ENCODE results near the gene NABP2. TPM values are rescaled to one million over a fixed set of nuclear protein-coding genes. Genes with fewer than 3 reads are reported as not detected.
"Not testable (repeated sequence)": the region's sequence is repeated elsewhere in the genome, so short reads cannot be mapped to it uniquely, and the experiment has no call there.

The NABP2 gene
- total RNA-seq, 2 donors from 2014 or later: 11.9 to 16.3 TPM

GRCh38 chr12:56258068-56258819, 34.1 kb downstream of the NABP2 start, which contains the start of gene ANKRD52:
ANKRD52 (minus strand) TSS chr12:56258384; CDS start chr12:56258269, 115 bp downstream.
- intact Hi-C loops (cut with DNase I): no loop called here
- TF ChIP-seq CTCF (IDR thresholded peaks at IDR 0.05) (peak; percentile 30 to 95 (median 86)), POLR2A (IDR thresholded peaks at IDR 0.05) (peak in 2 of 3 donors; percentile 42 to 45)
- Histone ChIP-seq H3K27ac (peak within 1 kb of the TSS; percentile 76 to 89 (median 86)), H3K9me3 (no peaks in the 10 kb centered on the region), H3K27me3 (no peaks in the 10 kb centered on the region), H3K4me3 (peak within 1 kb of the TSS; percentile 59 to 82), H3K4me1 (peaks cover 27% of the 10 kb centered on the region), H3K36me3 (replicated peaks in 1 of 2; ENCODE audit: insufficient read depth in 1 of 2, low read depth in 2 of 2) (peaks cover 0 to 11% of the 10 kb centered on the region in 2 donors)
- peak; percentile 73 to 83 (median 75) for DNase-seq
- ATAC-seq: peak; percentile 96
- WGBS, 2 donors: 0% methylated on average over 2 to 72 of the region's 78 CpGs

- Histone ChIP-seq H3K9me3 (no peaks in the 10 kb centered on the region), H3K36me3 (replicated peaks in 1 of 2; ENCODE audit: insufficient read depth in 1 of 2, low read depth in 2 of 2) (peaks cover 0 to 9% of the 10 kb centered on the region in 2 donors), H3K4me1 (peaks cover 27% of the 10 kb centered on the region), H3K4me3 (peak overlapping the region; percentile 21 to 42), H3K27ac (peak overlapping the region; percentile 76 to 89 (median 86)), H3K27me3 (no peaks in the 10 kb centered on the region)
- DNase-seq (no peak), ATAC-seq (no peak)
- TF ChIP-seq CTCF (IDR thresholded peaks at IDR 0.05): no peak
- no peak for TF ChIP-seq POLR2A (IDR thresholded peaks at IDR 0.05)
- intact Hi-C loops (cut with DNase I): no loop called here
- WGBS, 2 donors: 10% methylated on average over 8 to 9 of the region's 9 CpGs
These were observed 34.7 kb downstream of the NABP2 start for GRCh38 chr12:56258820-56259183.

DNA sequence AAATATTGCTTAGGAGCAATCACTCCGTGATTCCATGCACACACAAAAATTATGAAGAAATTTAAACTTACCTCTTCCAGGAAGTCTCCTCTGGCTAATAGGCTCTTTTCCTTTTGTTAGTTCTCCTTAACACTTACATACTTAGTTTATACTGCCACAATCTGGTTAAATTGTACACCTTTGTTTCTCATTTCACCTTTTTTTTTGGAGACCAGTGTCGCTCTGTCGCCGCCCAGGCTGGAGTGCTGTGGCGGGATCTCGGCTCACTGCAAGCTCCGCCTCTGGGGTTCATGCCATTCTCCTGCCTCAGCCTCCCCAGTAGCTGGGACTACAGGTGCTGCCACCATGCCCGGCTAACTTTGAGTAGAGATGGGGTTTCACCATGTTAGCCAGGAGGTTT, 36.2 kb downstream of the NABP2 start:
- 91 to 93% methylated on average over 8 of the region's 8 CpGs for WGBS, 2 donors
- no peak for TF ChIP-seq POLR2A (IDR thresholded peaks at IDR 0.05)

DNA sequence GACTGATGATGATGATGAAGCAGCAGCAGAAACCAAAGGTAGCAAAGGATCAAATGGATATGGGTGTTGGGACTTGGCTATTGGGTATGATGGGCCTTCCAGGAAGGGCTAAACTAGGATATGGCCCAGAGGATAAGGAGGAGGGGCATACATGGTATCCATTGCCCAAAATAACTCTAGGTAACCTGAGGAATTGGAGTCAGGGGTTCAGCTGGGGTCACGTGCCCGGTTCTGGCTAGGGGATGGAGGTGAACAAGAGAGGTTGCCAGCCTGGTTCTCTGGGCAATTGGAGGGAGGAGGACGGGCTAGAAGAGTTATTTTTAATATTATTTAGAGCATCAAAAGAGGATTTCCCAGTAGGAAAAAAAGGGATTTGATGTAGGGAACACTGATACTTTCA, 36.8 kb downstream of the NABP2 start:
- no peaks in the 10 kb centered on the region for H3K27me3 ChIP-seq
- H3K27ac ChIP-seq: no peak overlapping the region
- peaks cover 22% of the 10 kb centered on the region for H3K4me1 ChIP-seq
- no peaks in the 10 kb centered on the region for H3K9me3 ChIP-seq
- intact Hi-C loops (cut with DNase I): no loop called here
- WGBS, 2 donors: 80 to 85% methylated on average over 3 of the region's 3 CpGs
- TF ChIP-seq CTCF (IDR thresholded peaks at IDR 0.05): no peak
- TF ChIP-seq POLR2A (IDR thresholded peaks at IDR 0.05): no peak
- ATAC-seq (no peak), DNase-seq (no peak)
- no peaks in the 10 kb centered on the region for H3K36me3 ChIP-seq (replicated peaks in 1 of 2; ENCODE audit: insufficient read depth in 1 of 2, low read depth in 2 of 2)
- no peak overlapping the region for H3K4me3 ChIP-seq

More for the DNA sequence above, 36.2 kb downstream of the NABP2 start:
- no peaks in the 10 kb centered on the region for H3K36me3 ChIP-seq (replicated peaks in 1 of 2; ENCODE audit: insufficient read depth in 1 of 2, low read depth in 2 of 2)
- no peak overlapping the region for H3K27ac ChIP-seq
- DNase-seq (no peak), ATAC-seq (no peak)
- no peak overlapping the region for H3K4me3 ChIP-seq
- H3K9me3 ChIP-seq: no peaks in the 10 kb centered on the region
- intact Hi-C loops (cut with DNase I): no loop called here
- peaks cover 27% of the 10 kb centered on the region for H3K4me1 ChIP-seq
- no peaks in the 10 kb centered on the region for H3K27me3 ChIP-seq

DNA sequence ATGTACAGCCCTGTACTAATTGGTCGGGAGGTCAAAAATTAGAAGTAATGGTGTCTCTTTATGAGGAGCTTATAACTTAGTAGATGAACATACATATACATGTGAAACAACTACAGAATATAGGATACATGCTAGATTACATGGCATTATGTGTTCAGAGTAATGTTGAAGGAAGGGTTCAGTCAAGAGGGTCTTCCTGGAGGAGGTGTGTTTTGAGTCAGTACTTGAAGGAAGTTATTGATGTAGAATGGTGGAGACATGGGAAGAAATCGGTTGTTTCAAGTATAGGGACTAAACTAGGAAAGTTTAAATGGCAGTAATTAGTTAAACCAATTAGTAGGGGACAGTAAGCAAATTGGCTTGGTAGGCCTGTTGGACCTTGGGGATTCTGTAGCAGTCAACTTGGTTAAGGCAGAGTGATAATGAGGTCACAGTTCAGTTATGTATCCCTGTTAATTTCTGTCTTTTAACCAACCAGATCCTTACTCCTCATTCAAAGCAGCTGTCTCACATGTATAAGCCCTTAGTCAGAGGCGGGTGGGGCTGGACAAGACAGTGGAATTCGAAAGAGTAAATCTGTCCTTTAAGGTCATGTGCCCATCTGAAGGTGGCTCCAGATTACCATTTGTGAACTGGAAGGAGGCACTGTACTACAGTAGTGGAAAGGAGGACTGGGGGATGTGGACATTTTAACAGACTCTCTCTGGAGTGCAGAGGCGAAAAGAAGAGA, 37.5 kb downstream of the NABP2 start:
- intact Hi-C loops (cut with DNase I): no loop called here
- no peaks in the 10 kb centered on the region for H3K27me3 ChIP-seq
- DNase-seq (no peak), ATAC-seq (no peak)
- no peaks in the 10 kb centered on the region for H3K9me3 ChIP-seq
- TF ChIP-seq CTCF (IDR thresholded peaks at IDR 0.05) (no peak), POLR2A (IDR thresholded peaks at IDR 0.05) (no peak)
- no peak overlapping the region for H3K4me3 ChIP-seq
- no peaks in the 10 kb centered on the region for H3K36me3 ChIP-seq (replicated peaks in 1 of 2; ENCODE audit: insufficient read depth in 1 of 2, low read depth in 2 of 2)
- WGBS, 2 donors: 82 to 83% methylated on average over 5 of the region's 5 CpGs
- peaks cover 19% of the 10 kb centered on the region for H3K4me1 ChIP-seq
- no peak overlapping the region for H3K27ac ChIP-seq

GRCh38 chr12:56262955-56263354, 38.8 kb downstream of the NABP2 start:
- H3K9me3 ChIP-seq; intact Hi-C loops (cut with DNase I): not testable (repeated sequence)

DNA sequence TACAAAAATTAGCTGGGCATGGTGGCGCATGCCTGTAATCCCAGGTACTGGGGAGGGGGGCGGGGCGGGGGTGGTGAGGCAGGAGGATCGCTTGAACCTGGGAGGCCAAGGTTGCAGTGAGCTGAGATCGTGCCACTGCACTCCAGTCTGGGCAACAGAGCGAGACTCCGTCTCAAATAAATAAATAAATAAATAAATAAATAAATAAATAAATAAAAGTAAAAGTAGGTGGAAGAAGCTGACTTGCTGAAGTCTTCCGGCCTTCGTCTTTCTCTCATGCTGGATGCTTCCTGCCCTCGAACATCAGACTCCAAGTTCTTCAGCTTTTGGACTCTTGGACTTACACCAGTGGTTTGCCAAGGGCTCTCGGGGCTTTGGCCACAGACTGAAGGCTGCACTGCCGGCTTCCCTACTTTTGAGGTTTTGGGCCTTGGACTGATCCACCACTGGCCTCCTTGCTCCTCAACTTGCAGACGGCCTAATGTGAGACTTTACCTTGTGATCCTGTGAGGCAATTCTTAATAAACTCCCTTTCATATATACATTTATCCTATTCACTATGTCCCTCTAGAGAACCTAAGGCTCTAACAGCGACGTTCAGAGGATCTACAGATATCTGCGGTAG, 42.0 kb downstream of the NABP2 start:
- 46 to 47% methylated on average over 16 of the region's 16 CpGs for WGBS, 2 donors
- H3K27me3 ChIP-seq; H3K36me3 ChIP-seq (replicated peaks in 1 of 2; ENCODE audit: insufficient read depth in 1 of 2, low read depth in 2 of 2); DNase-seq; intact Hi-C loops (cut with DNase I); H3K9me3 ChIP-seq; ATAC-seq: not testable (repeated sequence)
- Histone ChIP-seq H3K4me3 (peak overlapping the region; percentile 30 to 36), H3K4me1 (peaks cover 15% of the 10 kb centered on the region), H3K27ac (peak overlapping the region; percentile 92 to 100 (median 98))

More at GRCh38 chr12:56262955-56263354, 38.8 kb downstream of the NABP2 start:
- not testable (repeated sequence) for ATAC-seq; DNase-seq; H3K36me3 ChIP-seq (replicated peaks in 1 of 2; ENCODE audit: insufficient read depth in 1 of 2, low read depth in 2 of 2); H3K27me3 ChIP-seq; H3K27ac ChIP-seq; H3K4me3 ChIP-seq
- peaks cover 16% of the 10 kb centered on the region for H3K4me1 ChIP-seq
- WGBS, 2 donors: 86 to 93% methylated on average over 7 of the region's 7 CpGs
